Ovary (tissue), 3 donors: ENCODE measurements around the gene SNX9.

Experiments
- CTCF ChIP-seq, 3 donors: fragments of 450-650 bp in 2 of 3; fragments of 200-600 bp in 1 of 3; IDR thresholded peaks; one replicate each; pipeline versions ENCODE4 v1.5.1 to v1.8.0; 2016 to 2022; ENCODE audit warnings: antibody characterized with exemption in 3 of 3, mild to moderate bottlenecking in 1 of 3
- POLR2A ChIP-seq: fragments of 450-650 bp; IDR thresholded peaks from one replicate; pipeline ENCODE4 v1.6.1; 2017; ENCODE audit warnings: antibody characterized with exemption, mild to moderate bottlenecking, moderate library complexity
- donor health status: DM: no; HTN: no; CAD: no.

- TF ChIP-seq CTCF (IDR thresholded peaks at IDR 0.05) (no peak), POLR2A (no peak)
Observed at GRCh38 chr6:157865249-157865648, 42.2 kb downstream of the SNX9 start.
